H1 (cell line): Measurements from ENCODE around the gene KRT4. TPM values are rescaled to one million over a fixed set of nuclear protein-coding genes. Genes with fewer than 3 reads are reported as not detected.

ENCODE experiments used
- CTCF ChIA-PET: fragments of 300-600 bp; sonication (Branson Sonifier 250); formaldehyde crosslinking; loops from one replicate; lab custom pipeline; 2021; ENCODE audit not compliant: partially characterized antibody; lab: Charles Lee
- POLR2A ChIA-PET: fragments of 300-600 bp; sonication (Branson Sonifier 250); formaldehyde crosslinking; loops from one replicate; lab custom pipeline; 2021; ENCODE audit warnings: inconsistent platforms; ENCODE audit not compliant: partially characterized antibody; lab: Charles Lee
- DNase-seq, 2 experiments: peaks; one replicate each; pipeline versions ENCODE4 v3.0.0 to v3.0.0-alpha.2; 2010 to 2022; ENCODE audit warnings: low spot score in 2 of 2, low read depth in 1 of 2, mixed read lengths in 1 of 2
- FAIRE-seq: peaks from 2 replicates; lab custom pipeline; 2011; peaks lifted over from hg19 to GRCh38; lab: Jason Lieb, UNC
- H2AFZ ChIP-seq: 2 replicates; pipeline ENCODE4 v1.8.1; 2012; ENCODE audit warnings: low read length, inconsistent platforms
- H2AK5ac ChIP-seq: 2 replicates; pipeline ENCODE4 v1.6.1; 2013; ENCODE audit warnings: low read depth, low read length
- H2BK120ac ChIP-seq: replicated peaks from 2 replicates; pipeline ENCODE3; 2013; ENCODE audit warnings: low read depth, low read length, inconsistent platforms
- H2BK12ac ChIP-seq: 2 replicates; pipeline ENCODE4 v1.6.1; 2013; ENCODE audit warnings: low read depth, low read length
- H2BK15ac ChIP-seq: 2 replicates; pipeline ENCODE4 v1.6.1; 2013; ENCODE audit warnings: low read length
- H2BK20ac ChIP-seq: 2 replicates; pipeline ENCODE4 v1.6.1; 2013; ENCODE audit warnings: low read length
- H2BK5ac ChIP-seq: 2 replicates; pipeline ENCODE4 v1.6.1; 2013; ENCODE audit warnings: low read depth, low read length
- H3K14ac ChIP-seq: 2 replicates; pipeline ENCODE4 v1.6.1; 2013; ENCODE audit warnings: inconsistent platforms; ENCODE audit not compliant: insufficient read length
- H3K18ac ChIP-seq: 2 replicates; pipeline ENCODE4 v1.6.1; 2013; ENCODE audit warnings: low read length; ENCODE audit errors: extremely low read depth
- H3K23ac ChIP-seq: 2 replicates; pipeline ENCODE4 v1.6.1; 2013; ENCODE audit warnings: inconsistent platforms; ENCODE audit not compliant: insufficient read length
- H3K23me2 ChIP-seq: 2 replicates; pipeline ENCODE4 v1.6.1; 2013; ENCODE audit warnings: low read depth, low read length
- H3K27ac ChIP-seq: 2 replicates; pipeline ENCODE4 v1.6.1; 2011; ENCODE audit warnings: low read depth, low read length, inconsistent platforms
- H3K27me3 ChIP-seq, 4 experiments: replicated peaks in 1 of 4; 1 replicate in 1 of 4; 2 replicates in 3 of 4; pipeline versions ENCODE4 v1.6.1 to v1.8.1; 2011 to 2013; ENCODE audit warnings: low read length in 3 of 4, mild to moderate bottlenecking in 3 of 4, inconsistent platforms in 2 of 4, mixed read lengths in 2 of 4, moderate library complexity in 1 of 4; ENCODE audit not compliant: control insufficient read depth in 3 of 4, insufficient read depth in 3 of 4; ENCODE audit errors: extremely low read depth in 1 of 4
- H3K36me3 ChIP-seq, 4 experiments: 2 replicates each; pipeline versions ENCODE4 v1.6.1 to v1.8.1; 2011 to 2013; ENCODE audit warnings: mild to moderate bottlenecking in 4 of 4, low read length in 3 of 4, moderate library complexity in 2 of 4, control low read depth in 1 of 4, inconsistent platforms in 1 of 4; ENCODE audit not compliant: insufficient read depth in 4 of 4, control insufficient read depth in 2 of 4
- H3K4ac ChIP-seq: replicated peaks from 2 replicates; pipeline ENCODE3; 2013; ENCODE audit warnings: low read length, low read depth, mixed read lengths, inconsistent platforms; ENCODE audit not compliant: insufficient read length
- H3K4me1 ChIP-seq, 4 experiments: replicated peaks in 1 of 4; 1 replicate in 1 of 4; 2 replicates in 3 of 4; pipeline versions ENCODE4 v1.6.1 to v1.8.1; 2011 to 2013; ENCODE audit warnings: low read length in 3 of 4, inconsistent platforms in 2 of 4, mixed read lengths in 1 of 4; ENCODE audit not compliant: insufficient read depth in 4 of 4, control insufficient read depth in 3 of 4
- H3K4me2 ChIP-seq, 2 experiments: 2 replicates each; pipeline versions ENCODE4 v1.6.1 to v1.8.1; 2011 to 2013; ENCODE audit warnings: low read depth in 2 of 2, low read length in 2 of 2, control low read depth in 1 of 2, inconsistent platforms in 1 of 2, mild to moderate bottlenecking in 1 of 2; ENCODE audit not compliant: insufficient read depth in 1 of 2
- H3K4me3 ChIP-seq, 4 experiments: fragments of 200-600, 300-600 bp in 1 of 4; sonication (generic), shearing (Covaris generic), sonication (Bioruptor Twin) in 1 of 4; 2 replicates each; pipeline versions ENCODE4 v1.5.1 to v1.8.1; 2011 to 2016; ENCODE audit warnings: low read length in 4 of 4, low read depth in 3 of 4, control low read depth in 2 of 4, inconsistent platforms in 2 of 4, mild to moderate bottlenecking in 2 of 4, mixed read lengths in 1 of 4, moderate library complexity in 1 of 4; ENCODE audit not compliant: insufficient read depth in 2 of 4; ENCODE audit errors: extremely low read depth in 1 of 4
- H3K56ac ChIP-seq: replicated peaks from 2 replicates; pipeline ENCODE3; 2013; ENCODE audit warnings: low read depth, mild to moderate bottlenecking, mixed read lengths, low read length, inconsistent platforms; ENCODE audit not compliant: insufficient read length
- H3K79me1 ChIP-seq: 2 replicates; pipeline ENCODE4 v1.6.1; 2013; ENCODE audit warnings: low read depth, low read length, control low read depth
- H3K79me2 ChIP-seq, 2 experiments: 2 replicates each; pipeline versions ENCODE4 v1.6.1 to v1.8.1; 2012 to 2013; ENCODE audit warnings: low read length in 2 of 2, mild to moderate bottlenecking in 2 of 2, inconsistent platforms in 1 of 2; ENCODE audit not compliant: insufficient read depth in 2 of 2, control insufficient read depth in 1 of 2
- H3K9ac ChIP-seq, 4 experiments: replicated peaks in 1 of 4; 1 replicate in 1 of 4; 2 replicates in 3 of 4; pipeline versions ENCODE4 v1.6.1 to v1.8.1; 2011 to 2013; ENCODE audit warnings: low read depth in 3 of 4, low read length in 3 of 4, control low read depth in 2 of 4, mild to moderate bottlenecking in 2 of 4, moderate library complexity in 2 of 4, inconsistent platforms in 1 of 4; ENCODE audit errors: extremely low read depth in 1 of 4
- H3K9me3 ChIP-seq, 2 experiments: 2 replicates each; pipeline versions ENCODE4 v1.6.1 to v1.8.1; 2012 to 2013; ENCODE audit warnings: mild to moderate bottlenecking in 2 of 2, moderate library complexity in 2 of 2, control low read depth in 1 of 2, inconsistent platforms in 1 of 2, low read depth in 1 of 2, low read length in 1 of 2, mixed read lengths in 1 of 2; ENCODE audit not compliant: insufficient read depth in 2 of 2
- H4K20me1 ChIP-seq, 2 experiments: replicated peaks in 1 of 2; 2 replicates each; pipeline versions ENCODE3 to v1.8.1; 2011 to 2013; ENCODE audit warnings: inconsistent platforms in 2 of 2, low read length in 2 of 2, mild to moderate bottlenecking in 1 of 2; ENCODE audit not compliant: insufficient read depth in 2 of 2, control insufficient read depth in 1 of 2
- H4K5ac ChIP-seq: 2 replicates; pipeline ENCODE4 v1.6.1; 2013; ENCODE audit warnings: low read length, low read depth, mixed read lengths, inconsistent platforms; ENCODE audit not compliant: insufficient read length
- H4K8ac ChIP-seq: 2 replicates; pipeline ENCODE4 v1.8.0; 2013; ENCODE audit warnings: mild to moderate bottlenecking, moderate library complexity, low read length, inconsistent platforms; ENCODE audit not compliant: insufficient read depth; ENCODE audit errors: extremely low read depth
- H4K91ac ChIP-seq: replicated peaks from 2 replicates; pipeline ENCODE3; 2013; ENCODE audit warnings: low read length, mixed read lengths, inconsistent platforms; ENCODE audit not compliant: insufficient read length
- ASH2L ChIP-seq: fragments of 200-600, 300-600 bp; sonication (generic); IDR thresholded peaks from one replicate; pipeline ENCODE4 v1.7.1; 2017; ENCODE audit warnings: low read length
- SIRT6 ChIP-seq: IDR thresholded peaks from one replicate; pipeline ENCODE4 v1.7.1; 2012; ENCODE audit warnings: low read length, inconsistent platforms
- SRF ChIP-seq: IDR thresholded peaks from 2 replicates; pipeline ENCODE4 v1.6.1; 2011; ENCODE audit warnings: mild to moderate bottlenecking, low read depth, low read length, moderate library complexity
- SUZ12 ChIP-seq: fragments of 200-600 bp; sonication (generic); IDR thresholded peaks from 2 replicates; pipeline ENCODE4 v1.6.1; 2012; ENCODE audit warnings: mild to moderate bottlenecking, inconsistent platforms, low read length, moderate library complexity, mixed read lengths
- WGBS, 2 experiments: shearing (Covaris generic) in 1 of 2; methylation state at CpG; one replicate each; pipeline versions ENCODE4 v1.1.6 to v1.1.7; 2013 to 2015; ENCODE audit warnings: low lambda C conversion rate in 2 of 2, mixed read lengths in 2 of 2, inconsistent platforms in 1 of 2, low coverage in 1 of 2, missing lambda C conversion rate in 1 of 2; ENCODE audit not compliant: insufficient replicate concordance in 2 of 2, insufficient coverage in 1 of 2, insufficient read length in 1 of 2; ENCODE audit errors: extremely low coverage in 1 of 2, missing lambda C conversion rate in 1 of 2; 5-methylcytosine and 5-hydroxymethylcytosine counted together
- polyA plus RNA-seq, 7 experiments: library from polyadenylated mRNA; depleted of rRNA in 3 of 7; stranded (reverse) in 5 of 7; unstranded in 2 of 7; fragments of >200 nt in 5 of 7; fragments of 200-250 nt in 2 of 7; gene quantifications; 1 replicate in 5 of 7; 2 replicates in 1 of 7; 4 replicates in 1 of 7; pipeline versions ENCODE4 v1.2.1 to v1.2.3, GENCODE V29; 2011 to 2013; ENCODE audit warnings: missing spikeins in 2 of 7, mixed read lengths in 2 of 7
- total RNA-seq: library from RNA; stranded (reverse); fragmentation: NEBNext Ultra II Directional; extraction: Animal tissue kit (Norgen Biotek cat#: 25700); gene quantifications from 2 replicates; pipeline ENCODE4 v1.2.1, GENCODE V29; 2021

The KRT4 gene
- total and polyA plus RNA-seq, 2 of the 8 experiments (the other 6 are each of a cell fraction or from before 2014, with no cell fraction given), result not detected

DNA sequence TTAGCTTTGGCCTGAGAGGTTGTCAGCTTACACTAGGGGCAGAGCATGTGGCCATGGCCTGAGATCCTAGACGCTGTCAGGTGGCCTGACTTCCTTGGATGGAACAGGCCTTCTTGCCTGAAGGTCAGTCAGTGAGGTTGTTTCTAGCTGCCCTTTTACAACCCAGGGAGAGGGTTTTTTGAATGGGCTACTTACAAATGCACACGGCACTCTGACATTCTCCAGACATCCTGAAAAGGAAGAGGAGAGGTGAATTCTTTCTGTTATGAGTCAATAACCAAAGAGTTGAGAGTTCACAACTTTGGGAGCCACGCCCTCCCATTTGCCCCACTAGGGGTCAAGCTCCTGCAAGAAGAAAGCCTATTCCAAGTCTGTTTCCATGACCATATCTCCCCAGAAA is 44.6 kb downstream of the KRT4 start:
- Histone ChIP-seq H2AK5ac (no peak overlapping the region), H3K4me2 (no peak overlapping the region), H2BK20ac (no peak overlapping the region), H3K79me2 (no peaks in the 10 kb centered on the region), H4K20me1 (no peaks in the 10 kb centered on the region), H3K18ac (no peak overlapping the region), H4K8ac (no peak overlapping the region), H3K14ac (no peak overlapping the region), H2BK5ac (no peak overlapping the region), H3K56ac (no peak overlapping the region), H2BK12ac (no peak overlapping the region), H4K5ac (no peak overlapping the region), H3K4ac (no peak overlapping the region), H3K9me3 (no peaks in the 10 kb centered on the region), H3K27me3 (0 out of 7 replicates have a peak, but pooled peaks cover 0 to 2% (median 0%) of the 10 kb centered on the region in 4 experiments), H3K79me1 (no peaks in the 10 kb centered on the region), H3K27ac (no peak overlapping the region), H2BK120ac (no peak overlapping the region), H3K4me1 (no peaks in the 10 kb centered on the region), H3K4me3 (no peak overlapping the region), H3K23me2 (no peaks in the 10 kb centered on the region), H2BK15ac (no peak overlapping the region), H3K36me3 (no peaks in the 10 kb centered on the region), H2AFZ (no peak overlapping the region), H3K23ac (no peak overlapping the region), H4K91ac (no peak overlapping the region), H3K9ac (no peak overlapping the region)
- POLR2A ChIA-PET, result no interaction called here
- no peak for TF ChIP-seq ASH2L
- no peak for TF ChIP-seq SIRT6
- TF ChIP-seq SUZ12, result no peak
- TF ChIP-seq SRF, result no peak
- CTCF ChIA-PET, result interaction anchor here (1.2 to 1.7 kb wide), 4 partner anchors 9 to 54 kb away, joined by 3 to 4 read pairs (median 4); partner anchors contain the start of gene KRT3
- DNase-seq (no peak), FAIRE-seq (no peak)
- 67% methylated on average over 3 of the region's 3 CpGs; no CpG with 5 or more reads in 1 of the 2 experiments for WGBS, 2 experiments
